Diencephalon (tissue), 1 donor: ENCODE results near the gene ENOPH1. TPM values are rescaled to one million over a fixed set of nuclear protein-coding genes. Genes with fewer than 3 reads are reported as not detected.

Experiments
- small RNA-seq: library from RNA; depleted of rRNA; stranded (forward); fragments of <200 nt; gene quantifications from one replicate; pipeline ENCODE3, GENCODE V24; 2014
- total RNA-seq: library from RNA; depleted of rRNA; stranded (reverse); fragments of >200 nt; gene quantifications from one replicate; pipeline ENCODE4 v1.2.3, GENCODE V29; 2014

Gene ENOPH1
- total RNA-seq = 94.8 TPM

DNA sequence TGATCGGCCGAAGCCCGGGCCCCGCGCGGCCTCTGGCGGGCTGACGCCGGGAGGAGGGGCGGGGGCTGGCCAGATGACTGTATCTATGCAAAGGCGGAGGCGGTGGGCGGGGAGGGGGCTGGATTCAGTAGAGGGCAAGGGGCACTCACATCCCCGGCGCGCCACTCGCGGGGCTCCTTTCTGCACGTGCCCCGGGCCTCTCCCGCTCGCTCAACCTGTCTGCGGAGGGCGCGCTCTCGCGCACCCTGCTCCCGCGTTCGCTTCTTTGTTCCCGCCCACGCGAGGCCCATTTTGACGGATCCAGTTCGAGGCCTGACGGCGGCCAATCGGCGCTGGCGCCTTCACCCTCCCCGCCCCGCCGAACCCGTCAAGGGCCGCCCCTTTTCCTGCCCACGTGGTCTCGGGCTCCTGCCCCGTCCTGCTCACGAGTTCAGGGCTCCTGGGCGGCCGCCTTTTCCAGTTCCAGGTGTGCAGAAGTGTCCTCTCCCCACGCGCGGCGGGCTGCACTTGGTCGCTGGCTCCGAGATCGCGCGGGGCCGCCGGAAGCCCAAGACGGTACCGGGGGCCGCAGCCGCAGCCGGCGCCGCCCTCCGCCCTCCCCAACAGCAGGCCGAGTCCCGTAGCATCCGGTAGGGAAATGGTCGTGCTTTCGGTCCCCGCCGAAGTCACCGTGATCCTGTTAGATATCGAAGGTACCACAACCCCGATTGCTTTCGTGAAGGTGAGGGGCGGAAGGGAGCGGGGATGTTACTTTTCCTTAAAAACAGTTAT is at the start of gene ENOPH1, which contains the start of gene HNRNPDL:
Gene ENOPH1 (plus strand): TSS at position 398 of the 771 bp plus-strand sequence. CDS start 240 bp downstream, at position 638.
Gene HNRNPDL (minus strand): TSS at position 270 of the 771 bp plus-strand sequence. CDS start 772 bp downstream, outside the sequence.

Small RNAs within 50 kb of the gene (small RNA-seq; reads per million reads assigned to genes)
- not detected for gene RF00150

Other genes starting within 250 kb of the ENOPH1 start
- gene HNRNPD, start 56.6 kb upstream of the ENOPH1 start, total RNA-seq = 64.4 TPM
- gene HNRNPDL, start 128 bp upstream of the ENOPH1 start, total RNA-seq = 220 TPM
- 59.1 TPM for gene TMEM150C, start 131.4 kb downstream of the ENOPH1 start, total RNA-seq